Measurements from ENCODE around the gene NRXN3. TPM values are rescaled to one million over a fixed set of nuclear protein-coding genes. Genes with fewer than 3 reads are reported as not detected.

NRXN3 gene
- polyA plus RNA-seq, 1 donor (not counting 4 experiments of a cell fraction or from before 2014, with no cell fraction given) = 0.89 TPM

DNA sequence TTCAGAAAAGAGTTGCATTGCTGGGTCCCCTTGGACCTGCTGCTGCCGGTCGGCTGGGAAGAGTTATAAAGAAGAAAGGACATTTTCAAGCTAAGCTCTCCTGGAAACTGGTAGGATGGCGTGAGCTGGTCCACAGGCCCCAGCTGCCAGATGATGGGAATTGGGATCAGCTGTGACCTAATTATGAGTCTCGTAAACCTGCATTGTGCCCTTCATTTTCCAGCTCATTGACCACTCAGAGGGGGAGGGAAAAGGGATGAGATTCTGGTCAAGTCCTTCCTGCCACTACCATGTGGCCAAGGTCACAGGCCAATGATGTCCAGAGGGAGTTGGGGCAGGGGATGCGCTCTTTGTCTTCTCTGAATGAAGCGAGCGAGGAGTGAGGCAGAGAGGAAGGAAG, 320.9 kb downstream of the NRXN3 start:
- Histone ChIP-seq H3K27me3 (ENCODE audit: control insufficient read depth, extremely low read depth, insufficient read depth, low read length) (no peaks in the 10 kb centered on the region), H2AFZ (ENCODE audit: control insufficient read depth, low read length) (no peak overlapping the region), H3K4me2 (ENCODE audit: control insufficient read depth, extremely low read depth, insufficient read depth, low read depth, low read length) (no peak overlapping the region), H3K9me1 (ENCODE audit: control insufficient read depth, extremely low read depth, insufficient read depth, low read length) (no peaks in the 10 kb centered on the region), H3K27ac (ENCODE audit: control insufficient read depth, insufficient read depth, low read length) (no peak overlapping the region), H3K9me3 (ENCODE audit: control insufficient read depth, low read depth, low read length) (no peaks in the 10 kb centered on the region), H3K36me3 (ENCODE audit: control insufficient read depth in 2 of 2, extremely low read depth in 1 of 2, insufficient read depth in 2 of 2, low read length in 2 of 2) (no peaks in the 10 kb centered on the region), H4K20me1 (ENCODE audit: control insufficient read depth, extremely low read depth, insufficient read depth, low read length) (no peaks in the 10 kb centered on the region), H3K9ac (ENCODE audit: control insufficient read depth, extremely low read depth, insufficient read depth, low read length) (no peak overlapping the region), H3K4me1 (ENCODE audit: control insufficient read depth, extremely low read depth, insufficient read depth, low read length) (no peaks in the 10 kb centered on the region), H3K4me3 (ENCODE audit: control insufficient read depth in 2 of 3, extremely low read depth in 1 of 3, insufficient read depth in 2 of 3, low read depth in 1 of 3, low read length in 3 of 3) (no peak overlapping the region), H3K79me2 (ENCODE audit: control insufficient read depth, insufficient read depth, low read length) (no peaks in the 10 kb centered on the region)
- TF ChIP-seq EZH2 (IDR thresholded peaks at IDR 0.05; ENCODE audit: low read length) = no peak
- TF ChIP-seq, protein P1, sequence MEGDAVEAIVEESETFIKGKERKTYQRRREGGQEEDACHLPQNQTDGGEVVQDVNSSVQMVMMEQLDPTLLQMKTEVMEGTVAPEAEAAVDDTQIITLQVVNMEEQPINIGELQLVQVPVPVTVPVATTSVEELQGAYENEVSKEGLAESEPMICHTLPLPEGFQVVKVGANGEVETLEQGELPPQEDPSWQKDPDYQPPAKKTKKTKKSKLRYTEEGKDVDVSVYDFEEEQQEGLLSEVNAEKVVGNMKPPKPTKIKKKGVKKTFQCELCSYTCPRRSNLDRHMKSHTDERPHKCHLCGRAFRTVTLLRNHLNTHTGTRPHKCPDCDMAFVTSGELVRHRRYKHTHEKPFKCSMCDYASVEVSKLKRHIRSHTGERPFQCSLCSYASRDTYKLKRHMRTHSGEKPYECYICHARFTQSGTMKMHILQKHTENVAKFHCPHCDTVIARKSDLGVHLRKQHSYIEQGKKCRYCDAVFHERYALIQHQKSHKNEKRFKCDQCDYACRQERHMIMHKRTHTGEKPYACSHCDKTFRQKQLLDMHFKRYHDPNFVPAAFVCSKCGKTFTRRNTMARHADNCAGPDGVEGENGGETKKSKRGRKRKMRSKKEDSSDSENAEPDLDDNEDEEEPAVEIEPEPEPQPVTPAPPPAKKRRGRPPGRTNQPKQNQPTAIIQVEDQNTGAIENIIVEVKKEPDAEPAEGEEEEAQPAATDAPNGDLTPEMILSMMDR (optimal IDR thresholded peaks at IDR 0.05 in 1 of 3, IDR thresholded peaks at IDR 0.05 in 1 of 3, conservative IDR thresholded peaks at IDR 0.05 in 1 of 3; ENCODE audit: extremely low read depth in 1 of 3, insufficient read depth in 2 of 3, low read length in 3 of 3) = no peak
- FAIRE-seq (no peak), DNase-seq (ENCODE audit: low read depth, low spot score) (no peak)
- dilution Hi-C loops (cut with MboI; ENCODE audit: extremely low pct_ligation_motif_present, low sequenced_read_pairs) = no loop called here

DNA sequence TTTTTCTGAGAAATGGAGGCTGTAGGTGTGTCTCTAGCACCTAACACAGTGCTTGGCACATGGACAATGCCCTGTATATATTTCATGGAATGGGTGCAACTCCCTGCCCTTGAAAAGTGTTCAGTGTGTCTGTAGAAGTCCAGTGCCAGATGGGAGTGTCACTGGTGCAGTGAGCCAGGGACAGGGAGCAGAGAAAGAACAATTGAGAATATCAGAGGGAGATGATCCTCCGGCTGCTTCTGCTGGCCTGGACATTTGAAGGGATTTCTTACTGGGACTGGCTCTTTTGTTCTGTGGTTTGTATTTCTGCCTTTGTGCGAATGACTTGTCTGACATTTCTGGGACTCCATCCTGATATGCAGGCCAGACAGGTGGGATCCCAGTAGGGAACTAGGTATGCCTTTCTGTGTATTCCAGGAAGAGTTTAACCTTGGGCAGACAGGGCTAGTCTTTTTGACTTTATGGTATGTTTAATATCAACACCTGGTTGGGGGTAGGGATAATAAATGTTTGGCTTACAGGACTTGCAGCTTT, 328.0 kb downstream of the NRXN3 start:
- Histone ChIP-seq H3K4me1 (ENCODE audit: control insufficient read depth, extremely low read depth, insufficient read depth, low read length) (no peaks in the 10 kb centered on the region), H3K9me3 (ENCODE audit: control insufficient read depth, low read depth, low read length) (no peaks in the 10 kb centered on the region), H3K4me3 (ENCODE audit: control insufficient read depth in 2 of 3, extremely low read depth in 1 of 3, insufficient read depth in 2 of 3, low read depth in 1 of 3, low read length in 3 of 3) (no peak overlapping the region), H3K9ac (ENCODE audit: control insufficient read depth, extremely low read depth, insufficient read depth, low read length) (no peak overlapping the region), H3K27ac (ENCODE audit: control insufficient read depth, insufficient read depth, low read length) (no peak overlapping the region), H3K36me3 (ENCODE audit: control insufficient read depth in 2 of 2, extremely low read depth in 1 of 2, insufficient read depth in 2 of 2, low read length in 2 of 2) (no peaks in the 10 kb centered on the region), H3K79me2 (ENCODE audit: control insufficient read depth, insufficient read depth, low read length) (no peaks in the 10 kb centered on the region), H3K27me3 (ENCODE audit: control insufficient read depth, extremely low read depth, insufficient read depth, low read length) (no peaks in the 10 kb centered on the region), H3K9me1 (ENCODE audit: control insufficient read depth, extremely low read depth, insufficient read depth, low read length) (no peaks in the 10 kb centered on the region), H4K20me1 (ENCODE audit: control insufficient read depth, extremely low read depth, insufficient read depth, low read length) (no peaks in the 10 kb centered on the region), H3K4me2 (ENCODE audit: control insufficient read depth, extremely low read depth, insufficient read depth, low read depth, low read length) (no peak overlapping the region), H2AFZ (ENCODE audit: control insufficient read depth, low read length) (no peak overlapping the region)
- dilution Hi-C loops (cut with MboI; ENCODE audit: extremely low pct_ligation_motif_present, low sequenced_read_pairs) = no loop called here
- no peak for FAIRE-seq
- no peak for DNase-seq (ENCODE audit: low read depth, low spot score)
- TF ChIP-seq, protein P1 (optimal IDR thresholded peaks at IDR 0.05 in 1 of 3, IDR thresholded peaks at IDR 0.05 in 1 of 3, conservative IDR thresholded peaks at IDR 0.05 in 1 of 3; ENCODE audit: extremely low read depth in 1 of 3, insufficient read depth in 2 of 3, low read length in 3 of 3) = no peak
- no peak for TF ChIP-seq EZH2 (IDR thresholded peaks at IDR 0.05; ENCODE audit: low read length)
